ENCODE results near the gene ITPK1.
A peak's percentile ranks its signal among the peaks of the same experiment; 100 is the strongest.

ITPK1 gene

GRCh38 chr14:93105362-93105761, 10.4 kb downstream of the ITPK1 start:
- no peak for DNase-seq (ENCODE audit: low read depth in 2 of 2)

- no peak for DNase-seq (ENCODE audit: low read depth in 2 of 2)
These were observed 10.8 kb downstream of the ITPK1 start for GRCh38 chr14:93104961-93105360.

- peak; percentile 33 to 51 for DNase-seq (ENCODE audit: low read depth in 2 of 2)
These were observed 12.2 kb downstream of the ITPK1 start for GRCh38 chr14:93103392-93104080.

DNA sequence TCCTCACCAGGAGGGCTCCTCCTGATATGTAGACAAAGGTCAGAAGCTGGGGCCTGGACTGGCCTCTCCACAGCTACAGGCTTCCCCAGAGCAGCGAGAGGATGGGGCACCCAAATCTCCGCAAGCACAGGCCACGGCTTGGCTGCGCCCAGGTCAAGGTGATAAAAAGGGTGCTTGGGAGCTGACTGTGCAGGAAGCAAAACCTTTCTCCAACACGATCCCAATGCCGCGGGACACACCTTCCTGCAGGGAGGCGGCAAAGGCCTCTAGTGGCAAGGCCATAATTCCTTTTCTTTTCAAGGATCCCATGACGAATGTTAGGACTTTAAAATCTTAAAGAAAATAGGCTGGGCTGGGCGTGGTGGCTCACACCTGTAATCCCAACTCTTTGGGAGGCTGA, 13.6 kb downstream of the ITPK1 start:
- DNase-seq (ENCODE audit: low read depth in 2 of 2) = no peak

DNA sequence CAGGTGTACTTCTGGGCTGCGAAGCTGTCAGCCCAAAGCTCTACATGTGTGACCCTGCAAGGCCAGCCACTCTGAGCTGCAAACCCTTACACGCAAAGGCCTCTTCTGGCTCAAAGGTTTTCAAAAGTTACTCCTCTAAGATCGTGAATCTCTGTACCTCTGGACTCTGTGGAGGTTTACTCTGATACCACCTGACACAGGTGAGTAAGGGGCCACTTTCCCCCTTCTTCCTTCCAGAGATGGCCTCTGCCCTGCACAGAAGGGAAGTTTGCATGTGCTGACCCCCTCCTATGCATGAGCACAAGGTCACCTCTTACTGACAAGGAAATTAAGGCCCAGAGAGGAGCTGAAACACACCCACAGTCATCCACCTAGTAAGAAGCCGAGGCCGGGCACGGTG, 14.5 kb downstream of the ITPK1 start:
- DNase-seq (ENCODE audit: low read depth in 2 of 2) = no peak

DNA sequence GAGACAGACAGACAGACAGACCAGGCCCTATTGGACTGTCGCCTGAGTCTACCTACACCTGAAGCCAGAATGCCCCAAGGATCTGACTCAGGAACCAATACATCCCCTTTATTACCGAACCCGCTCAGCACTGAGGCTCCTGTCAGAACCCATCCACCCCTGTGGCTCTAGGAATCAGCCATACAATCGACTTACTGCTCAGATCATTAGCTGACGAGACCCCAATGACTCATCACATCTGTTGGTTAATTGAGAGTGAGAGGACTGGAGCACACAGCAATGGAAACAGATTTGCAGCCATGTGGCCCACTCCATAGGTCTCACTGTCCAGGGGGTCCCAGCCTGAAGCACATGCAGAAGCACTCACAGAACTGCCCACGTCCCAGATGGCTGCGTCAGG, 15.2 kb downstream of the ITPK1 start:
- no peak for DNase-seq (ENCODE audit: low read depth in 2 of 2)

GRCh38 chr14:93100100-93100499, 15.6 kb downstream of the ITPK1 start:
- no peak for DNase-seq (ENCODE audit: low read depth in 2 of 2)

DNA sequence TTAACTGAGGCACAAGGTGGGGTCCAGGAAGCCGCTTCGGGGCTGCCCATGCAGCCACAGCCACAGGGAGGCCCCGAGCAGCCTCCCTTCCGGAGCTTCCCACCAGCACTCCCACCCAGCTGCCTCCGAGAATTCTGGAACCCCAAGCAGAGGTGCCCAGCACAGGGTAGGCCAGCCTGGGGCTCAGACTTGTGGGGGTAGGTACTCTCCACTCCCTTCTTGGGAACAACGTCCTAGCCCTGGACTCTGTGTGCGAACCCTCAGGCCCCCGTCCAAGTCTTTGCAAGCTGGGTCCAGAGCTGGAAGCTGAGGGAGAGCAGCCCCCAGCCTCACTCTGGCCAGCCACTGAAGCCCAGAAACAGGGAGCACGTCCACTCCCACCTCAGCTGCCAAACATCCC, 16.1 kb downstream of the ITPK1 start:
- no peak for DNase-seq (ENCODE audit: low read depth in 2 of 2)

DNA sequence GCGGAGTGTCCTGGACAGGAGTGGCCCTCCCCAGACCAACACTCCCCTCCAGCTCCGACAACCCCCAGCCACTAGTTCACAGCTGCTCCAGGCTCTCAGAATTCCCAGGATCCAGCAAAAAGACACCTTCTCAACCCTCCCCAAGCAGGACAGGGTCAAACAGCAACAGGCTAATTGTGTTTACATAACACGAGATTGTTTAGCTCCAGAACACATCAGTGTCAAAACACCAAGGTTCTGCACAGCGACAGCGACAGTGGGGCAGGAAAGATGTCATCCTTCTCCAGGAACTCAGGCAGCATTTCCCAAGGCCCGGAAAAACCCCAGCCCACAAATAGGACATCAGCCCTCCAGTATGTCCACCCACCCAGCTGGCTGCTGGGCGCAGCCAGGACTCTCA, 16.5 kb downstream of the ITPK1 start:
- DNase-seq (ENCODE audit: low read depth in 2 of 2) = no peak

GRCh38 chr14:93096691-93097322, 18.9 kb downstream of the ITPK1 start:
- DNase-seq (ENCODE audit: low read depth in 2 of 2) = no peak

- no peak for DNase-seq (ENCODE audit: low read depth in 2 of 2)
These were observed 19.8 kb downstream of the ITPK1 start for GRCh38 chr14:93095742-93096510.

- DNase-seq (ENCODE audit: low read depth in 2 of 2) = no peak
These were observed 21.4 kb downstream of the ITPK1 start for GRCh38 chr14:93094121-93094918.

DNA sequence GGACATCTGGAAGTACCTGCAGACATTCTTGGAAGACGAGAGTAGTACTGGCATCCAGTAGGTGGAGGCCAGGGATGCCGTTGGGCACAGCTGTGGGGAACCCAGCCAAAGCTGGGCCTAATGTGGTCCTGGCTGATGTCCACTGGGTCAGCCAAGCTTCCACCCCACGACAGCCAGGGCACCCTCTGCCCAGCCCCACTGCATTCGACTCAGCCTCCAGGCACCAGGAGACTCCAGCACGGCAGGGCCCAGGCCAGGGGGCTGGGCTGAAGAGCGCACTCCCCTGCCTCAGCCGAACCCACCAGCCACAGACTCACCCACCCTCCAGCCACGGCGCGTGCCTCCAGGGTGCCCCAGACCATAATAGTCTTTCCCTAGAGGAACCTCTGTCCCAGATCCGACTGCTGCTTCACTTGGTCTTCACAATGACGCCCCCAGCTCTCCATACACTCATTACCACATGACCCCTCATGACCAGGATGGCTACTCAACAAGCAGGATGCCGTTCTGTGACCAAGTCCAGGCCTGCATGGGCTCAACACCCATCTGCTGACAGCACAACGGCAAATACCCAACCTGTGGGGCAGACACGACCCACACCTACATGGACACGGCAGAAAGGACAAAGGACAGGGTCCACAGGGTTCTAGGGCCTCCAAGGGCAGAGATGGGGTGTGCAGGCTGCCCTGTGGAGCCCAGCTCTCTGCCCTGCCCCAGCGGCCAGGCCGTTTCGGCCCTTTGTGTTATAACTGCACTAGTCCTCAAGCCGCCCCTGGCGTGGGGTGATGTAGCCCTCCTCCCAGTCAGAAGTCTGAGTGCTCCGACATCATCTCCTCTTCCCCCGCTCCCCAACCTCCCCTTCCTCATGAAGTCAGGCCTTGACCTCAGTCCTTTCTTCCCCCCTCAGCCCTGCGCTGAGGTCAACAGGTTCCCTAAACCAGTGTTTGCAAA, 22.8 kb downstream of the ITPK1 start:
- DNase-seq (ENCODE audit: low read depth in 2 of 2) = no peak

- no peak for DNase-seq (ENCODE audit: low read depth in 2 of 2)
These were observed 24.1 kb downstream of the ITPK1 start for GRCh38 chr14:93091666-93092065.

DNA sequence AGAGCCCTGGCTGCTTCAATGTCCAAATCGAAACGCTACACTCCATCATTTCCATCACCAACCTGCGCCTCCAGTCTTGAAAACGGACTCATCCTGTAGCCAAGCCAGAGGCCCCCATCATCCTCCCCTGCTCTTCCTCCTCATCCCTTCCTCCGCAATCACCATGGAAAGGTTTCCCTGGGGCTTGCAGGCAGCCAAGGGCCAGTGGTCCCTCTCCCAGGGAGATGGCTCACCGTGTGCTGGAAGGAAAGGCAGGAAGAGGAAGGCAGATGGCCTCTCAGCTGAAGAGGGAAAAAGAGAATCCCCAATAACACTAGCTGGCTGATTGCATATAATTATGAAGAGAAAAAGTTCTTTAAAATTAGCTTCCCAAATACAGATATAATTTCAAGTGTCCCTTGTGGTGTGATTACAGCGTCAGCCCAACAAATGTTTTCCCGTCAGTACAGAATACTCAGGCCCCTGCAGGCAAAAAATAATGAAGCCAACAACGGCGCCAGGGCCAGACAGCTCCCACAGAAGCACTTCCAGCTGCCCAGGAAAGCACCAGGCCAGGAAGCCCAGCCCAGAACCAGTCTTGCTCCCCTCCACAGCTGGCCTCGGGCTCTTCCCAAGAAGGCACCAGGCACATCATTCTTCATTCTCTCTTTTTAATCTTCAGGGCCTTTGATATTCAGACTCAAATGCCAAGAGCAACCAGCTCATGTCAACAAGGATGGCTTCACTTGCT, 24.7 kb downstream of the ITPK1 start:
- DNase-seq (ENCODE audit: low read depth in 2 of 2) = no peak

DNA sequence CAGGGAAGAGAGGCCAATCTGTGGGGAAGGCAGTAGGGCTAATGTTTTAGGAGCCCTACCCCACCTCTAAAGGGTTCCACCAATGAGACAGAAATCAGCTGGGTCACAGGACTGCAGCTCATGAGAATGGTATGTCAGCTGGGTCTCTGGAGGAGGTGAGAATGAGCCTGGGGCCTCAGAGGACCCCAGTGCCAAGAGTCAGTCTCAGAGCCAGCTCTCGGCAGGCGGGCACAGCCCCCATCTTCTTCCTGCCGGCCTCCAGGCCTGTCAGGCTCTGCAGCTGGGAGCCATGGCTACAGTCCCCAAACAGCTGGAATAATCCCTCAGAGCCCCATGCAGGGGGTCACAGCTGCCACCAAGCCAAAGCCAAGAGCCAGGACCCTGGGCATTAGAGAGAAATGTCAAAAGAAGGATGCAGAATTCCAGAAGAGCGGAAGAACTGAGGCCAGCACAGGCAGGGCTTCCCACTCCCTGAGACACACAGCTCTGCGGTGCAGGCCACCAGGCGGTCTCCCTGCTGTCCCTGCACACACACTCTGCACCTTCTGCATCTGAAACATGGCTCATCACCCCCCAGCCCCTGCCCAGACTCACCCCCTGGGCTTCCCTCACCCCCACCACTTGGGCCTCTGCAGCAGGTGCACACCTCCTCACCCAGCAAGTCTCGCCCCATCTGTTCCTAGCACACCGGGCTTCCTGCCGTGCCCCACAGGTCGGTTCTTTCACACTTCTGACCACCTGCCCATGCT, 26.0 kb downstream of the ITPK1 start:
- no peak for DNase-seq (ENCODE audit: low read depth in 2 of 2)

- no peak for DNase-seq (ENCODE audit: low read depth in 2 of 2)
These were observed 29.2 kb downstream of the ITPK1 start for GRCh38 chr14:93086441-93087055.

- DNase-seq (ENCODE audit: low read depth in 2 of 2) = no peak
These were observed 29.8 kb downstream of the ITPK1 start for GRCh38 chr14:93085911-93086310.

All from stimulated activated CD4-positive, alpha-beta T cell treated with anti-CD3 and anti-CD28 coated beads, Interleukin-15, amount 100 ng/mL, for 48 hours (primary cell).